Stomach (tissue), 4 donors: ENCODE results near the gene SOX8.

ENCODE experiments used
- EP300 ChIP-seq: sonication (generic); formaldehyde crosslinking; IDR thresholded peaks from one replicate; pipeline ENCODE4 v1.6.1; 2017; ENCODE audit warnings: antibody characterized with exemption
- POLR2A ChIP-seq, 4 donors: fragments of 450-650 bp; IDR thresholded peaks; one replicate each; pipeline ENCODE4 v1.6.1; 2016; ENCODE audit warnings: antibody characterized with exemption in 4 of 4, control low read depth in 2 of 4, mild to moderate bottlenecking in 1 of 4, moderate library complexity in 1 of 4
- POLR2AphosphoS5 ChIP-seq, 3 donors: sonication (generic); formaldehyde crosslinking; IDR thresholded peaks; one replicate each; pipeline ENCODE4 v1.6.1; 2016; ENCODE audit warnings: antibody characterized with exemption in 3 of 3
- TF ChIP-seq, protein P1 (sequence below), 7 experiments: fragments of 450-650 bp in 4 of 7; fragments of 200-600 bp in 3 of 7; sonication (generic) in 3 of 7; IDR thresholded peaks; one replicate each; pipeline ENCODE4 v1.5.1; 2016 to 2019; ENCODE audit warnings: antibody characterized with exemption in 7 of 7, control low read depth in 2 of 7, mild to moderate bottlenecking in 1 of 7

DNA sequence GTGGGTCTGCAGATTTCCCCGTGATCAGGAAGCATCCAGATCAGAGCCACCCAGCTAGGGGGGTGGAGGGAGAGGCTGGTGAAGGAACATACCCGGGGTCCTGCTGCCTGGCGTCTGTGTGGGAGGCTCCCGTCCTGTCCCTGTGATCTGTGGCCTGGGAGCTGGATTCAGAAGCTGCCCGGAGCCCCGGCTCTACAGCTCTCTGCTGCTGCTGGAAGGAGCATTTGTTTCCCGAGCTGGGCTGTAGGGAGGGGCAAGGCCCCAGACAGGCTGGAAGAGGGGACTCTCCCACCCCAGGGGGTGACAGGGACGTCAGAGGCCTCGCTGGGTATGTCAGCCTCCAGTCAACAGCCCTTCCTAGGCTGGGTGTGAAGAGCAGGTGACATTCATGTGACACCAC, 10.2 kb downstream of the SOX8 start:
- TF ChIP-seq POLR2A (IDR thresholded peaks at IDR 0.05) = no peak
- TF ChIP-seq, protein P1, sequence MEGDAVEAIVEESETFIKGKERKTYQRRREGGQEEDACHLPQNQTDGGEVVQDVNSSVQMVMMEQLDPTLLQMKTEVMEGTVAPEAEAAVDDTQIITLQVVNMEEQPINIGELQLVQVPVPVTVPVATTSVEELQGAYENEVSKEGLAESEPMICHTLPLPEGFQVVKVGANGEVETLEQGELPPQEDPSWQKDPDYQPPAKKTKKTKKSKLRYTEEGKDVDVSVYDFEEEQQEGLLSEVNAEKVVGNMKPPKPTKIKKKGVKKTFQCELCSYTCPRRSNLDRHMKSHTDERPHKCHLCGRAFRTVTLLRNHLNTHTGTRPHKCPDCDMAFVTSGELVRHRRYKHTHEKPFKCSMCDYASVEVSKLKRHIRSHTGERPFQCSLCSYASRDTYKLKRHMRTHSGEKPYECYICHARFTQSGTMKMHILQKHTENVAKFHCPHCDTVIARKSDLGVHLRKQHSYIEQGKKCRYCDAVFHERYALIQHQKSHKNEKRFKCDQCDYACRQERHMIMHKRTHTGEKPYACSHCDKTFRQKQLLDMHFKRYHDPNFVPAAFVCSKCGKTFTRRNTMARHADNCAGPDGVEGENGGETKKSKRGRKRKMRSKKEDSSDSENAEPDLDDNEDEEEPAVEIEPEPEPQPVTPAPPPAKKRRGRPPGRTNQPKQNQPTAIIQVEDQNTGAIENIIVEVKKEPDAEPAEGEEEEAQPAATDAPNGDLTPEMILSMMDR (IDR thresholded peaks at IDR 0.05) = no peak
- TF ChIP-seq POLR2AphosphoS5 (IDR thresholded peaks at IDR 0.05) = no peak
- no peak for TF ChIP-seq EP300
